HepG2 (cell line): Measurements from ENCODE around the gene CDYL2. TPM values are rescaled to one million over a fixed set of nuclear protein-coding genes. Genes with fewer than 3 reads are reported as not detected.
A peak's percentile ranks its signal among the peaks of the same experiment; 100 is the strongest.

Experiments
- ATAC-seq: fragments of 200-7000 bp; cut with Tn5 transposase; 3 replicates; pipeline ENCODE4 v1.9.1; 2020; ENCODE audit warnings: mild to moderate bottlenecking, moderate library complexity
- BruUV-seq: library from RNA; stranded (reverse); fragments of 400-500 nt; replicated peaks from 2 replicates; lab custom pipeline; 2021; lab: Mats Ljungman, UMichigan
- CTCF ChIA-PET: fragments of 300-600 bp; formaldehyde crosslinking; extraction: SDS; loops from one replicate; lab custom pipeline; 2021; ENCODE audit warnings: low total read pairs, inconsistent platforms, low intra/inter-chr PET ratio; lab: Yijun Ruan, JAX
- POLR2A ChIA-PET: fragments of 350-600 bp; sonication (Branson Sonifier 250); formaldehyde crosslinking; loops from one replicate; lab custom pipeline; 2020; ENCODE audit warnings: antibody characterized with exemption, inconsistent platforms; lab: Yijun Ruan, JAX
- DNase-seq: peaks from one replicate; pipeline ENCODE4 v3.0.0-alpha.2; 2015; ENCODE audit warnings: low spot score
- FAIRE-seq: peaks from 3 replicates; lab custom pipeline; 2011; peaks lifted over from hg19 to GRCh38; lab: Jason Lieb, UNC
- H2AFZ ChIP-seq: one replicate; pipeline ENCODE4 v1.6.1; 2011; ENCODE audit warnings: low read length, inconsistent platforms
- H3K27ac ChIP-seq: fragments of 300-600 bp; 3 replicates; pipeline ENCODE4 v1.8.0; 2011; ENCODE audit warnings: mixed run types, mild to moderate bottlenecking, mixed read lengths, low read length, inconsistent platforms; ENCODE audit not compliant: insufficient read depth; ENCODE audit errors: extremely low read length
- H3K27me3 ChIP-seq, 2 experiments: fragments of 200-600 bp in 1 of 2; 2 replicates in 1 of 2; 3 replicates in 1 of 2; pipeline versions ENCODE4 v1.6.0 to v1.8.0; 2011; ENCODE audit warnings: low read length in 2 of 2, mild to moderate bottlenecking in 2 of 2, moderate library complexity in 2 of 2, inconsistent platforms in 1 of 2; ENCODE audit not compliant: insufficient read depth in 2 of 2, control insufficient read depth in 1 of 2
- H3K36me3 ChIP-seq, 2 experiments: fragments of 200-600 bp in 1 of 2; replicated peaks in 1 of 2; 2 replicates in 1 of 2; 3 replicates in 1 of 2; pipeline versions ENCODE4 v1.5.1 to v1.8.0; 2011; ENCODE audit warnings: low read length in 2 of 2, inconsistent platforms in 1 of 2; ENCODE audit not compliant: insufficient read depth in 2 of 2, control insufficient read depth in 1 of 2
- H3K4me1 ChIP-seq: 2 replicates; pipeline ENCODE4 v1.5.1; 2012; ENCODE audit warnings: low read length, inconsistent platforms; ENCODE audit not compliant: insufficient read depth
- H3K4me2 ChIP-seq: 2 replicates; pipeline ENCODE4 v1.6.0; 2011; ENCODE audit warnings: low read depth, low read length, inconsistent platforms
- H3K4me3 ChIP-seq, 3 experiments: fragments of 200-600 bp in 1 of 3; sonication (generic), shearing (Covaris generic) in 1 of 3; replicated peaks in 1 of 3; 2 replicates each; pipeline ENCODE4 v1.5.1; 2011 to 2016; ENCODE audit warnings: low read length in 3 of 3, inconsistent platforms in 2 of 3, low read depth in 2 of 3, mild to moderate bottlenecking in 2 of 3, control low read depth in 1 of 3, mixed read lengths in 1 of 3; ENCODE audit not compliant: insufficient read depth in 1 of 3
- H3K79me2 ChIP-seq: one replicate; pipeline ENCODE4 v1.6.1; 2011; ENCODE audit warnings: low read length, inconsistent platforms; ENCODE audit not compliant: insufficient read depth
- H3K9ac ChIP-seq: 2 replicates; pipeline ENCODE4 v1.6.0; 2011; ENCODE audit warnings: mild to moderate bottlenecking, low read depth, low read length, inconsistent platforms; ENCODE audit not compliant: insufficient read depth
- H3K9me3 ChIP-seq: 2 replicates; pipeline ENCODE4 v1.5.1; 2012; ENCODE audit warnings: mild to moderate bottlenecking, low read length
- H4K20me1 ChIP-seq: 2 replicates; pipeline ENCODE4 v1.6.0; 2011; ENCODE audit warnings: inconsistent platforms, mild to moderate bottlenecking, low read length, moderate library complexity; ENCODE audit not compliant: insufficient read depth
- PCBP1 ChIP-seq: fragments of 200-400 bp; formaldehyde crosslinking; IDR thresholded peaks from 2 replicates; pipeline ENCODE4 v1.6.1; 2017; ENCODE audit warnings: mild to moderate bottlenecking, low read depth, low read length, borderline replicate concordance
- WGBS: methylation state at CpG from one replicate; pipeline ENCODE4 v1.1.6; 2017; ENCODE audit warnings: low lambda C conversion rate; 5-methylcytosine and 5-hydroxymethylcytosine counted together
- in situ Hi-C: cut with HindIII; loops from 2 replicates; pipeline ENCODE4 v1.10.0; 2017; ENCODE audit warnings: low pct_unique_long_range_greater_than_20kb; ENCODE audit not compliant: extremely low pct_ligation_motif_present
- intact Hi-C: fragments of 100-400 bp; cut with micrococcal nuclease; formaldehyde crosslinking; loops from one replicate; pipeline ENCODE4 v1.10.0; 2022; ENCODE audit not compliant: unreplicated experiment
- polyA plus RNA-seq, 8 experiments: library from polyadenylated mRNA; depleted of rRNA in 3 of 8; stranded (reverse) in 7 of 8; unstranded in 1 of 8; fragments of >200 nt; fragmentation: Illumina TruSeq in 4 of 8; extraction: Trizol in 4 of 8; gene quantifications; 2 replicates each; pipeline versions ENCODE4 v1.2.1 to v1.2.3, GENCODE V29; 2011 to 2016; ENCODE audit warnings: low read depth in 4 of 8, missing spikeins in 1 of 8, mixed read lengths in 1 of 8; ENCODE audit not compliant: insufficient read depth in 1 of 8
- total RNA-seq, 5 experiments: library from RNA; depleted of rRNA; stranded (reverse); fragments of >200 nt; fragmentation: Illumina TruSeq; extraction: Trizol; gene quantifications; 2 replicates each; pipeline ENCODE4 v1.2.3, GENCODE V29; 2016; ENCODE audit warnings: low read depth in 1 of 5
- TF ChIP-seq, protein P1 (sequence below), 2 experiments: fragments of 450-650 bp in 1 of 2; sonication (generic) in 1 of 2; formaldehyde crosslinking in 1 of 2; IDR thresholded peaks; 2 replicates each; pipeline versions ENCODE4 v1.6.1 to v1.8.0; 2016 to 2022; ENCODE audit warnings: antibody characterized with exemption in 1 of 2, mild to moderate bottlenecking in 1 of 2, missing genetic modification reagents in 1 of 2

Gene CDYL2
- total and polyA plus RNA-seq, 2 of the 13 experiments (the other 11 are each of a cell fraction or from before 2014, with no cell fraction given): 0.07 to 0.35 TPM

DNA sequence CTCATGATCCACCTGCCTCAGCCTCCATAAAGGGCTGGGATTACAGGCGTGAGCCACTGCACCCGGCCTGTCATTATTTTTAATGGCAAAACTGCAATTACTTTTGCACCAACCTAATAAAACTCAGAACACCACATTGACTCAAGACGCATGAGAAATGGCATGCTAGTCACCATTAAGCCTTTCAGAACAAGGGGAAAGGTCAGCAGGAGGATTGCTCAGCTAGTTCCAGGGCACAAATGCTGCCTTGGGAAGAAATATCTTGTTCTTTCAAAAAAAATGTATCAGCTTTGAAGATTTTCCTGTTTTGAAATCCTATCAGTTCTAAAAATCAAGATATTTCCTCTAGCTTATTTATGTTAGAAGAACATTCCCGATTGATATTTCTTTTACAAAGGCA, 32.4 kb upstream of the CDYL2 start:
- Histone ChIP-seq H3K79me2 (no peaks in the 10 kb centered on the region), H3K4me3 (no peak overlapping the region), H3K9ac (no peak overlapping the region), H4K20me1 (no peaks in the 10 kb centered on the region), H2AFZ (no peak overlapping the region), H3K36me3 (no peaks in the 10 kb centered on the region), H3K27me3 (no peaks in the 10 kb centered on the region), H3K27ac (no peak overlapping the region), H3K9me3 (no peaks in the 10 kb centered on the region), H3K4me1 (no peaks in the 10 kb centered on the region), H3K4me2 (no peak overlapping the region)
- TF ChIP-seq PCBP1: no peak
- TF ChIP-seq, protein P1, sequence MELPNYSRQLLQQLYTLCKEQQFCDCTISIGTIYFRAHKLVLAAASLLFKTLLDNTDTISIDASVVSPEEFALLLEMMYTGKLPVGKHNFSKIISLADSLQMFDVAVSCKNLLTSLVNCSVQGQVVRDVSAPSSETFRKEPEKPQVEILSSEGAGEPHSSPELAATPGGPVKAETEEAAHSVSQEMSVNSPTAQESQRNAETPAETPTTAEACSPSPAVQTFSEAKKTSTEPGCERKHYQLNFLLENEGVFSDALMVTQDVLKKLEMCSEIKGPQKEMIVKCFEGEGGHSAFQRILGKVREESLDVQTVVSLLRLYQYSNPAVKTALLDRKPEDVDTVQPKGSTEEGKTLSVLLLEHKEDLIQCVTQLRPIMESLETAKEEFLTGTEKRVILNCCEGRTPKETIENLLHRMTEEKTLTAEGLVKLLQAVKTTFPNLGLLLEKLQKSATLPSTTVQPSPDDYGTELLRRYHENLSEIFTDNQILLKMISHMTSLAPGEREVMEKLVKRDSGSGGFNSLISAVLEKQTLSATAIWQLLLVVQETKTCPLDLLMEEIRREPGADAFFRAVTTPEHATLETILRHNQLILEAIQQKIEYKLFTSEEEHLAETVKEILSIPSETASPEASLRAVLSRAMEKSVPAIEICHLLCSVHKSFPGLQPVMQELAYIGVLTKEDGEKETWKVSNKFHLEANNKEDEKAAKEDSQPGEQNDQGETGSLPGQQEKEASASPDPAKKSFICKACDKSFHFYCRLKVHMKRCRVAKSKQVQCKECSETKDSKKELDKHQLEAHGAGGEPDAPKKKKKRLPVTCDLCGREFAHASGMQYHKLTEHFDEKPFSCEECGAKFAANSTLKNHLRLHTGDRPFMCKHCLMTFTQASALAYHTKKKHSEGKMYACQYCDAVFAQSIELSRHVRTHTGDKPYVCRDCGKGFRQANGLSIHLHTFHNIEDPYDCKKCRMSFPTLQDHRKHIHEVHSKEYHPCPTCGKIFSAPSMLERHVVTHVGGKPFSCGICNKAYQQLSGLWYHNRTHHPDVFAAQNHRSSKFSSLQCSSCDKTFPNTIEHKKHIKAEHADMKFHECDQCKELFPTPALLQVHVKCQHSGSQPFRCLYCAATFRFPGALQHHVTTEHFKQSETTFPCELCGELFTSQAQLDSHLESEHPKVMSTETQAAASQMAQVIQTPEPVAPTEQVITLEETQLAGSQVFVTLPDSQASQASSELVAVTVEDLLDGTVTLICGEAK (IDR thresholded peaks at IDR 0.05): peak; percentile 11; the same call in 1 of the 2 replicates
- TF ChIP-seq, protein P1 (CRISPR knock-in tag; IDR thresholded peaks at IDR 0.05): no peak
- BruUV-seq: no TSS peak
- CTCF ChIA-PET: no interaction called here
- no peak for ATAC-seq
- 32% methylated on average over 4 of the region's 4 CpGs for WGBS
- no peak for FAIRE-seq
- no peak for DNase-seq
- intact Hi-C loops: no loop called here
- in situ Hi-C loops: no loop called here
- POLR2A ChIA-PET: no interaction called here
